K562 (cell line): Measurements from ENCODE around the gene NONO. TPM values are rescaled to one million over a fixed set of nuclear protein-coding genes. Genes with fewer than 3 reads are reported as not detected.

Source experiments
- ATF1 ChIP-seq, 2 experiments: fragments of 450-650 bp in 1 of 2; IDR thresholded peaks; 2 replicates each; pipeline ENCODE4 v1.6.1; 2016; ENCODE audit warnings: missing compliant biosample characterization in 1 of 2, missing genetic modification characterization in 1 of 2
- BRD4 ChIP-seq: fragments of 200-600 bp; sonication (generic); IDR thresholded peaks from 2 replicates; pipeline ENCODE4 v1.6.1; 2017; ENCODE audit warnings: inconsistent platforms
- FOXK2 ChIP-seq, 2 experiments: fragments of 450-650 bp; IDR thresholded peaks in 1 of 2; conservative IDR thresholded peaks in 1 of 2; 2 replicates each; pipeline ENCODE4 v1.6.1; 2016; ENCODE audit warnings: low read depth in 2 of 2, mild to moderate bottlenecking in 1 of 2
- GABPB1 ChIP-seq: sonication (generic); formaldehyde crosslinking; IDR thresholded peaks from 2 replicates; pipeline ENCODE4 v1.8.0; 2022; ENCODE audit warnings: mild to moderate bottlenecking, missing genetic modification reagents
- HOXB6 ChIP-seq: fragments of 250-450 bp; sonication (Bioruptor Pico); IDR thresholded peaks from 2 replicates; pipeline ENCODE4 v1.5.1; 2022; ENCODE audit warnings: mild to moderate bottlenecking, borderline replicate concordance
- L3MBTL2 ChIP-seq: fragments of 450-650 bp; IDR thresholded peaks from 2 replicates; pipeline ENCODE4 v1.6.1; 2016; ENCODE audit warnings: mild to moderate bottlenecking, moderate library complexity
- NUFIP1 ChIP-seq: fragments of 450-650 bp; IDR thresholded peaks from 2 replicates; pipeline ENCODE4 v1.6.1; 2018; ENCODE audit not compliant: partially characterized antibody
- POLR2AphosphoS5 ChIP-seq: IDR thresholded peaks from 2 replicates; pipeline ENCODE4 v1.6.1; 2011; ENCODE audit warnings: mild to moderate bottlenecking, low read depth, low read length, moderate library complexity; ENCODE audit not compliant: control insufficient read depth, insufficient read depth
- ZNF134 ChIP-seq: fragments of 250-450 bp; sonication (Bioruptor Pico); conservative IDR thresholded peaks from 2 replicates; pipeline ENCODE4 v1.4.0; 2020
- ZNF785 ChIP-seq: fragments of 250-450 bp; sonication (Bioruptor Pico); IDR thresholded peaks from 2 replicates; pipeline ENCODE4 v1.4.0; 2020; ENCODE audit warnings: mild to moderate bottlenecking
- polyA plus RNA-seq, 8 experiments: library from polyadenylated mRNA; depleted of rRNA in 4 of 8; stranded (reverse) in 5 of 8; unstranded in 3 of 8; fragments of >200 nt; fragmentation: Nextera tagmentation in 2 of 8; fragmentation: Illumina TruSeq in 1 of 8; extraction: Ambion mirVana in 2 of 8; extraction: Trizol in 1 of 8; gene quantifications; 2 replicates each; pipeline versions ENCODE4 v1.2.1 to v1.2.3, GENCODE V29; 2011 to 2014; ENCODE audit warnings: inconsistent platforms in 1 of 8, missing spikeins in 1 of 8
- total RNA-seq, 7 experiments: library from RNA; depleted of rRNA in 6 of 7; stranded (reverse); fragments of >200 nt in 6 of 7; fragmentation: Illumina TruSeq in 2 of 7; extraction: Trizol in 2 of 7; gene quantifications; 2 replicates each; pipeline versions ENCODE4 v1.2.1 to v1.2.3, GENCODE V29; 2011 to 2021; ENCODE audit warnings: low replicate concordance in 1 of 7
- TF ChIP-seq, protein P1 (sequence below): fragments of 450-650 bp; IDR thresholded peaks from 2 replicates; pipeline ENCODE4 v1.6.1; 2016; ENCODE audit warnings: low read depth, mild to moderate bottlenecking, moderate library complexity
- TF ChIP-seq, protein P2 (sequence below), 2 experiments: fragments of 250-450 bp in 1 of 2; fragments of 450-650 bp in 1 of 2; sonication (Bioruptor Pico) in 1 of 2; IDR thresholded peaks; 2 replicates each; pipeline versions ENCODE4 v1.6.1 to v1.8.0; 2016 to 2021; ENCODE audit warnings: mild to moderate bottlenecking in 2 of 2, moderate library complexity in 2 of 2, missing compliant biosample characterization in 1 of 2, missing genetic modification characterization in 1 of 2
- TF ChIP-seq, protein P3 (sequence below): fragments of 200-600 bp; sonication (generic); IDR thresholded peaks from one replicate; pipeline ENCODE4 v1.6.1; 2012; ENCODE audit warnings: mild to moderate bottlenecking, low read depth, low read length, inconsistent platforms
- TF ChIP-seq, protein P4 (sequence below): fragments of 250-450 bp; sonication (Bioruptor Pico); IDR thresholded peaks from 2 replicates; pipeline ENCODE4 v1.8.0; 2021; ENCODE audit warnings: borderline replicate concordance, mild to moderate bottlenecking, moderate library complexity; ENCODE audit not compliant: poor library complexity, severe bottlenecking

NONO gene
- total and polyA plus RNA-seq, 9 of the 15 experiments (the other 6 are each of a cell fraction or from before 2014, with no cell fraction given), result 333 to 651 (median 451) TPM

DNA sequence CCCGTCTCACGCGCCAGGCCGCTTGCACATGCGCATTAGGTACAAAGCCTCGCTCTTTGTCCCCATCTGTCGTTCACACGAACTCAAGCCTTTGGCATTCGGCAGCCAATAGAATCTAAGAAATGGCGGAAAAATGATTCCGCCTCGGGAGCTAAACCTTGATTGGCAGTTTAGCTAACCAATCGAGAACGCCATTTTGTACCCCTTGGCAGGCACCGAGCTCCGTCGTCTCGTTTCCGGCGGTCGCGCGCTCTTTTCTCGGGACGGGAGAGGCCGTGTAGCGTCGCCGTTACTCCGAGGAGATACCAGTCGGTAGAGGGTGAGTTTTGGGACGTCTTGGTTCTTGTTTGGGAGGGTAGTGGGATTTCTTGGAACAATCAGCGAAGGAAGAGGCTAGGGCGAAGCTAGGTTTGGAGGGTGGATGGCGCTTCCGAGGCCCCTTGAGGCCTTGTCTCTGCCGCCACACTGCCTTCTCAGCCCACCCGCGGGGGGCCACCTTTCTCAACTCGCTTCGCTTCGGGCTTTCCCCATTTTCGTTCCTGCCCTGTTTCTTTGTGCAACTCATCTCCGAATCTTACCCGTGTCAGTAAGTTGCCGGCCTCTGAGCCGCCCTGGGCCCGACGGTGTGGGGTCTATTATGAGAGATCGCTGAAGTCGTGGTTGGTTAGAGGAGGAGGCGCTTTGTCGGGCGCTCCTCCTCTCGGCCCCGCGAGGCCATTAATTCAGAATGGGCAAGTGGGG lies at the start of gene NONO (continued):
- TF ChIP-seq, protein P1, sequence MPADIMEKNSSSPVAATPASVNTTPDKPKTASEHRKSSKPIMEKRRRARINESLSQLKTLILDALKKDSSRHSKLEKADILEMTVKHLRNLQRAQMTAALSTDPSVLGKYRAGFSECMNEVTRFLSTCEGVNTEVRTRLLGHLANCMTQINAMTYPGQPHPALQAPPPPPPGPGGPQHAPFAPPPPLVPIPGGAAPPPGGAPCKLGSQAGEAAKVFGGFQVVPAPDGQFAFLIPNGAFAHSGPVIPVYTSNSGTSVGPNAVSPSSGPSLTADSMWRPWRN, result no peak
- TF ChIP-seq, protein P2, sequence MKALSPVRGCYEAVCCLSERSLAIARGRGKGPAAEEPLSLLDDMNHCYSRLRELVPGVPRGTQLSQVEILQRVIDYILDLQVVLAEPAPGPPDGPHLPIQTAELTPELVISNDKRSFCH (CRISPR knock-in tag; IDR thresholded peaks at IDR 0.05), result no peak
- TF ChIP-seq, protein P2 (tag; IDR thresholded peaks at IDR 0.05), result 0 out of 2 replicates have a peak, but pooled peaks have one; percentile 15
- TF ChIP-seq FOXK2 (conservative IDR thresholded peaks at IDR 0.05 in 1 of 2, IDR thresholded peaks at IDR 0.05 in 1 of 2; ENCODE audit: low read depth in 2 of 2) (no peak), NUFIP1 (no peak), BRD4 (peak; percentile 46; the same call in 1 of the 2 replicates), L3MBTL2 (peak; percentile 75), GABPB1 (peak; percentile 78), POLR2AphosphoS5 (peak; percentile 87), ATF1 (CRISPR knock-in tag; IDR thresholded peaks at IDR 0.05) (no peak), ATF1 (tag; IDR thresholded peaks at IDR 0.05) (peak; percentile 76), ZNF134 (CRISPR knock-in tag) (no peak), ZNF785 (CRISPR knock-in tag) (no peak), HOXB6 (CRISPR knock-in tag) (no peak)
- TF ChIP-seq, protein P3, sequence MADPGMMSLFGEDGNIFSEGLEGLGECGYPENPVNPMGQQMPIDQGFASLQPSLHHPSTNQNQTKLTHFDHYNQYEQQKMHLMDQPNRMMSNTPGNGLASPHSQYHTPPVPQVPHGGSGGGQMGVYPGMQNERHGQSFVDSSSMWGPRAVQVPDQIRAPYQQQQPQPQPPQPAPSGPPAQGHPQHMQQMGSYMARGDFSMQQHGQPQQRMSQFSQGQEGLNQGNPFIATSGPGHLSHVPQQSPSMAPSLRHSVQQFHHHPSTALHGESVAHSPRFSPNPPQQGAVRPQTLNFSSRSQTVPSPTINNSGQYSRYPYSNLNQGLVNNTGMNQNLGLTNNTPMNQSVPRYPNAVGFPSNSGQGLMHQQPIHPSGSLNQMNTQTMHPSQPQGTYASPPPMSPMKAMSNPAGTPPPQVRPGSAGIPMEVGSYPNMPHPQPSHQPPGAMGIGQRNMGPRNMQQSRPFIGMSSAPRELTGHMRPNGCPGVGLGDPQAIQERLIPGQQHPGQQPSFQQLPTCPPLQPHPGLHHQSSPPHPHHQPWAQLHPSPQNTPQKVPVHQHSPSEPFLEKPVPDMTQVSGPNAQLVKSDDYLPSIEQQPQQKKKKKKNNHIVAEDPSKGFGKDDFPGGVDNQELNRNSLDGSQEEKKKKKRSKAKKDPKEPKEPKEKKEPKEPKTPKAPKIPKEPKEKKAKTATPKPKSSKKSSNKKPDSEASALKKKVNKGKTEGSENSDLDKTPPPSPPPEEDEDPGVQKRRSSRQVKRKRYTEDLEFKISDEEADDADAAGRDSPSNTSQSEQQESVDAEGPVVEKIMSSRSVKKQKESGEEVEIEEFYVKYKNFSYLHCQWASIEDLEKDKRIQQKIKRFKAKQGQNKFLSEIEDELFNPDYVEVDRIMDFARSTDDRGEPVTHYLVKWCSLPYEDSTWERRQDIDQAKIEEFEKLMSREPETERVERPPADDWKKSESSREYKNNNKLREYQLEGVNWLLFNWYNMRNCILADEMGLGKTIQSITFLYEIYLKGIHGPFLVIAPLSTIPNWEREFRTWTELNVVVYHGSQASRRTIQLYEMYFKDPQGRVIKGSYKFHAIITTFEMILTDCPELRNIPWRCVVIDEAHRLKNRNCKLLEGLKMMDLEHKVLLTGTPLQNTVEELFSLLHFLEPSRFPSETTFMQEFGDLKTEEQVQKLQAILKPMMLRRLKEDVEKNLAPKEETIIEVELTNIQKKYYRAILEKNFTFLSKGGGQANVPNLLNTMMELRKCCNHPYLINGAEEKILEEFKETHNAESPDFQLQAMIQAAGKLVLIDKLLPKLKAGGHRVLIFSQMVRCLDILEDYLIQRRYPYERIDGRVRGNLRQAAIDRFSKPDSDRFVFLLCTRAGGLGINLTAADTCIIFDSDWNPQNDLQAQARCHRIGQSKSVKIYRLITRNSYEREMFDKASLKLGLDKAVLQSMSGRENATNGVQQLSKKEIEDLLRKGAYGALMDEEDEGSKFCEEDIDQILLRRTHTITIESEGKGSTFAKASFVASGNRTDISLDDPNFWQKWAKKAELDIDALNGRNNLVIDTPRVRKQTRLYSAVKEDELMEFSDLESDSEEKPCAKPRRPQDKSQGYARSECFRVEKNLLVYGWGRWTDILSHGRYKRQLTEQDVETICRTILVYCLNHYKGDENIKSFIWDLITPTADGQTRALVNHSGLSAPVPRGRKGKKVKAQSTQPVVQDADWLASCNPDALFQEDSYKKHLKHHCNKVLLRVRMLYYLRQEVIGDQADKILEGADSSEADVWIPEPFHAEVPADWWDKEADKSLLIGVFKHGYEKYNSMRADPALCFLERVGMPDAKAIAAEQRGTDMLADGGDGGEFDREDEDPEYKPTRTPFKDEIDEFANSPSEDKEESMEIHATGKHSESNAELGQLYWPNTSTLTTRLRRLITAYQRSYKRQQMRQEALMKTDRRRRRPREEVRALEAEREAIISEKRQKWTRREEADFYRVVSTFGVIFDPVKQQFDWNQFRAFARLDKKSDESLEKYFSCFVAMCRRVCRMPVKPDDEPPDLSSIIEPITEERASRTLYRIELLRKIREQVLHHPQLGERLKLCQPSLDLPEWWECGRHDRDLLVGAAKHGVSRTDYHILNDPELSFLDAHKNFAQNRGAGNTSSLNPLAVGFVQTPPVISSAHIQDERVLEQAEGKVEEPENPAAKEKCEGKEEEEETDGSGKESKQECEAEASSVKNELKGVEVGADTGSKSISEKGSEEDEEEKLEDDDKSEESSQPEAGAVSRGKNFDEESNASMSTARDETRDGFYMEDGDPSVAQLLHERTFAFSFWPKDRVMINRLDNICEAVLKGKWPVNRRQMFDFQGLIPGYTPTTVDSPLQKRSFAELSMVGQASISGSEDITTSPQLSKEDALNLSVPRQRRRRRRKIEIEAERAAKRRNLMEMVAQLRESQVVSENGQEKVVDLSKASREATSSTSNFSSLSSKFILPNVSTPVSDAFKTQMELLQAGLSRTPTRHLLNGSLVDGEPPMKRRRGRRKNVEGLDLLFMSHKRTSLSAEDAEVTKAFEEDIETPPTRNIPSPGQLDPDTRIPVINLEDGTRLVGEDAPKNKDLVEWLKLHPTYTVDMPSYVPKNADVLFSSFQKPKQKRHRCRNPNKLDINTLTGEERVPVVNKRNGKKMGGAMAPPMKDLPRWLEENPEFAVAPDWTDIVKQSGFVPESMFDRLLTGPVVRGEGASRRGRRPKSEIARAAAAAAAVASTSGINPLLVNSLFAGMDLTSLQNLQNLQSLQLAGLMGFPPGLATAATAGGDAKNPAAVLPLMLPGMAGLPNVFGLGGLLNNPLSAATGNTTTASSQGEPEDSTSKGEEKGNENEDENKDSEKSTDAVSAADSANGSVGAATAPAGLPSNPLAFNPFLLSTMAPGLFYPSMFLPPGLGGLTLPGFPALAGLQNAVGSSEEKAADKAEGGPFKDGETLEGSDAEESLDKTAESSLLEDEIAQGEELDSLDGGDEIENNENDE, result no peak
- TF ChIP-seq, protein P4, sequence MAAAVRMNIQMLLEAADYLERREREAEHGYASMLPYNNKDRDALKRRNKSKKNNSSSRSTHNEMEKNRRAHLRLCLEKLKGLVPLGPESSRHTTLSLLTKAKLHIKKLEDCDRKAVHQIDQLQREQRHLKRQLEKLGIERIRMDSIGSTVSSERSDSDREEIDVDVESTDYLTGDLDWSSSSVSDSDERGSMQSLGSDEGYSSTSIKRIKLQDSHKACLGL (CRISPR knock-in tag), result no peak
